Measurements from ENCODE around the gene RAB20. TPM values are rescaled to one million over a fixed set of nuclear protein-coding genes. Genes with fewer than 3 reads are reported as not detected.

Gene RAB20
- total RNA-seq, 1 donor from 2014 or later, result 2.6 TPM

GRCh38 chr13:110524541-110525257 lies 36.8 kb downstream of the RAB20 start:
- H3K36me3 Mint-ChIP-seq (ENCODE audit: low read depth, unreplicated experiment), result peaks cover 2% of the 10 kb centered on the region
- no peaks in the 10 kb centered on the region for H3K79me2 ChIP-seq (ENCODE audit: insufficient read depth, low read length)
- TF ChIP-seq EZH2 (IDR thresholded peaks at IDR 0.05; ENCODE audit: insufficient read depth, low read length) (no peak), CTCF (IDR thresholded peaks at IDR 0.05; ENCODE audit: insufficient read depth, low read depth, low read length) (no peak)

GRCh38 chr13:110523838-110524540 lies 37.5 kb downstream of the RAB20 start:
- no peak overlapping the region for H3K27ac Mint-ChIP-seq (ENCODE audit: unreplicated experiment)
- no peaks in the 10 kb centered on the region for H3K36me3 Mint-ChIP-seq (ENCODE audit: low read depth, unreplicated experiment)
- Histone ChIP-seq H3K4me3 (ENCODE audit: insufficient read depth, low read depth, low read length) (no peak overlapping the region), H3K4me2 (ENCODE audit: low read length) (no peak overlapping the region), H3K9me3 (ENCODE audit: insufficient read depth, low read depth, low read length) (no peaks in the 10 kb centered on the region), H2AFZ (ENCODE audit: low read depth, low read length) (no peak overlapping the region), H4K20me1 (ENCODE audit: insufficient read depth, low read length) (peaks cover 6% of the 10 kb centered on the region), H3K27me3 (ENCODE audit: insufficient read depth, low read length) (no peaks in the 10 kb centered on the region), H3K36me3 (ENCODE audit: insufficient read depth, low read length) (no peaks in the 10 kb centered on the region), H3K9ac (ENCODE audit: low read length) (no peak overlapping the region), H3K79me2 (ENCODE audit: insufficient read depth, low read length) (no peaks in the 10 kb centered on the region), H3K4me1 (ENCODE audit: insufficient read depth, low read length) (peaks cover 7% of the 10 kb centered on the region), H3K27ac (ENCODE audit: low read depth, low read length) (no peak overlapping the region)
- FAIRE-seq (no peak), DNase-seq (ENCODE audit: low read depth) (no peak)
- H3K9me3 Mint-ChIP-seq (ENCODE audit: unreplicated experiment), result no peaks in the 10 kb centered on the region
- no peaks in the 10 kb centered on the region for H3K4me1 Mint-ChIP-seq (ENCODE audit: low read depth, unreplicated experiment)
- no peak overlapping the region for H3K4me3 Mint-ChIP-seq (ENCODE audit: unreplicated experiment)
- TF ChIP-seq EZH2 (IDR thresholded peaks at IDR 0.05; ENCODE audit: insufficient read depth, low read length) (no peak), CTCF (IDR thresholded peaks at IDR 0.05; ENCODE audit: insufficient read depth, low read depth, low read length) (no peak)
- H3K27me3 Mint-ChIP-seq (ENCODE audit: low read depth, unreplicated experiment), result peaks cover 16% of the 10 kb centered on the region

More at GRCh38 chr13:110524541-110525257, 36.8 kb downstream of the RAB20 start:
- Histone ChIP-seq H3K9ac (ENCODE audit: low read length) (no peak overlapping the region), H4K20me1 (ENCODE audit: insufficient read depth, low read length) (peaks cover 6% of the 10 kb centered on the region), H3K27me3 (ENCODE audit: insufficient read depth, low read length) (no peaks in the 10 kb centered on the region), H3K36me3 (ENCODE audit: insufficient read depth, low read length) (no peaks in the 10 kb centered on the region), H3K9me3 (ENCODE audit: insufficient read depth, low read depth, low read length) (no peaks in the 10 kb centered on the region), H3K27ac (ENCODE audit: low read depth, low read length) (no peak overlapping the region), H3K4me2 (ENCODE audit: low read length) (no peak overlapping the region), H3K4me1 (ENCODE audit: insufficient read depth, low read length) (peaks cover 7% of the 10 kb centered on the region), H2AFZ (ENCODE audit: low read depth, low read length) (no peak overlapping the region), H3K4me3 (ENCODE audit: insufficient read depth, low read depth, low read length) (no peak overlapping the region)
- no peak for DNase-seq (ENCODE audit: low read depth)
- FAIRE-seq, result no peak
- no peak overlapping the region for H3K4me3 Mint-ChIP-seq (ENCODE audit: unreplicated experiment)
- H3K27ac Mint-ChIP-seq (ENCODE audit: unreplicated experiment), result peak overlapping the region; percentile 41
- H3K9me3 Mint-ChIP-seq (ENCODE audit: unreplicated experiment), result no peaks in the 10 kb centered on the region
- H3K27me3 Mint-ChIP-seq (ENCODE audit: low read depth, unreplicated experiment), result peaks cover 16% of the 10 kb centered on the region
- H3K4me1 Mint-ChIP-seq (ENCODE audit: low read depth, unreplicated experiment), result no peaks in the 10 kb centered on the region

- H3K4me3 ChIP-seq (ENCODE audit: insufficient read depth, low read depth, low read length), result no peak overlapping the region
- H3K36me3 Mint-ChIP-seq (ENCODE audit: low read depth, unreplicated experiment), result no peaks in the 10 kb centered on the region
- no peak overlapping the region for H3K9ac ChIP-seq (ENCODE audit: low read length)
- TF ChIP-seq EZH2 (IDR thresholded peaks at IDR 0.05; ENCODE audit: insufficient read depth, low read length) (no peak), CTCF (IDR thresholded peaks at IDR 0.05; ENCODE audit: insufficient read depth, low read depth, low read length) (no peak)
- peaks cover 6% of the 10 kb centered on the region for H4K20me1 ChIP-seq (ENCODE audit: insufficient read depth, low read length)
- H3K4me3 Mint-ChIP-seq (ENCODE audit: unreplicated experiment), result no peak overlapping the region
- H3K27ac Mint-ChIP-seq (ENCODE audit: unreplicated experiment), result no peak overlapping the region
- H3K9me3 Mint-ChIP-seq (ENCODE audit: unreplicated experiment), result no peaks in the 10 kb centered on the region
- no peaks in the 10 kb centered on the region for H3K36me3 ChIP-seq (ENCODE audit: insufficient read depth, low read length)
- H2AFZ ChIP-seq (ENCODE audit: low read depth, low read length), result no peak overlapping the region
- H3K27me3 Mint-ChIP-seq (ENCODE audit: low read depth, unreplicated experiment), result peaks cover 16% of the 10 kb centered on the region
- peaks cover 7% of the 10 kb centered on the region for H3K4me1 ChIP-seq (ENCODE audit: insufficient read depth, low read length)
- no peaks in the 10 kb centered on the region for H3K4me1 Mint-ChIP-seq (ENCODE audit: low read depth, unreplicated experiment)
- DNase-seq (ENCODE audit: low read depth) (no peak), FAIRE-seq (no peak)
- H3K27me3 ChIP-seq (ENCODE audit: insufficient read depth, low read length), result no peaks in the 10 kb centered on the region
- H3K4me2 ChIP-seq (ENCODE audit: low read length), result no peak overlapping the region
- H3K27ac ChIP-seq (ENCODE audit: low read depth, low read length), result no peak overlapping the region
- H3K79me2 ChIP-seq (ENCODE audit: insufficient read depth, low read length), result no peaks in the 10 kb centered on the region
- H3K9me3 ChIP-seq (ENCODE audit: insufficient read depth, low read depth, low read length), result no peaks in the 10 kb centered on the region
Measured at GRCh38 chr13:110523180-110523579, 38.3 kb downstream of the RAB20 start.

Data from astrocyte (in vitro differentiated cells and primary cell).